Erythroblast (primary cell): ENCODE data around the gene PDLIM5.

Experiments
- GATA1 ChIP-seq: IDR thresholded peaks from 2 replicates; pipeline ENCODE4 v1.6.1; 2011; ENCODE audit warnings: low read depth, mild to moderate bottlenecking, control low read depth, low read length, moderate library complexity
- POLR2A ChIP-seq: IDR thresholded peaks from 2 replicates; pipeline ENCODE4 v1.6.1; 2011; ENCODE audit warnings: mild to moderate bottlenecking, low read length

DNA sequence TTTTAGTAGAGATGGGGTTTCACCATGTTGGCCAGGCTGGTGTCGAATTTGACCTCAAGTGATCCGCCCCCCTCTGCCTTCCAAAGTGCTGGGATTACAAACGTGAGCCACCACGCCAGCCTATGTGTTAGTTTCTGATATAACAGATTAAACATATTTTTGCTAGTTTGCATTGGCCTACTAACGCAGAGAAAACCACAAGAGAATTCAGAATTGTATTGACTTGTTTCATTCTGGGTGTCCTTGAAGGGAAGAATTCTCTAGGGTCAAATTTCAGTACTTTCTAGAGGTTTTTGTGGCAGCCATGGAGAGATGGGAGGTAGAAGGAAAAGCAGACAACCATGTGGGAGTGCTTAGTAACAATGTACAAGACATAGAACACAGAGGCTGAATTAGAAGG lies 259.9 kb downstream of the PDLIM5 start:
- TF ChIP-seq POLR2A: no peak
- no peak for TF ChIP-seq GATA1
